NCI-H345 (cell line): ENCODE data around the gene PPM1F.
"Not testable (repeated sequence)": the region's sequence is repeated elsewhere in the genome, so short reads cannot be mapped to it uniquely, and the experiment has no call there.

ENCODE experiments used
- DNase-seq: peaks from one replicate; lab custom pipeline; 2025; lab: John Stamatoyannopoulos, UW

Gene PPM1F

GRCh38 chr22:21889251-21889990, 63.2 kb downstream of the PPM1F start:
- no peak for DNase-seq

- DNase-seq = no peak
Observed at GRCh38 chr22:21887841-21888240, 64.8 kb downstream of the PPM1F start.

GRCh38 chr22:21883930-21884329, 68.7 kb downstream of the PPM1F start:
- DNase-seq = not testable (repeated sequence)

GRCh38 chr22:21882754-21883333, 69.8 kb downstream of the PPM1F start:
- not testable (repeated sequence) for DNase-seq

- no peak for DNase-seq
Observed at GRCh38 chr22:21881841-21882753, 70.6 kb downstream of the PPM1F start.

- DNase-seq = no peak
Observed at GRCh38 chr22:21876486-21877176, 76.0 kb downstream of the PPM1F start.

- DNase-seq = not testable (repeated sequence)
Observed at GRCh38 chr22:21874953-21875352, 77.7 kb downstream of the PPM1F start.

GRCh38 chr22:21873619-21874018, 79.0 kb downstream of the PPM1F start:
- no peak for DNase-seq

- not testable (repeated sequence) for DNase-seq
Observed at GRCh38 chr22:21872741-21873140, 79.9 kb downstream of the PPM1F start.
